T follicular helper cell (primary cell): ENCODE data around the gene IARS1.

Experiments used
- DNase-seq: peaks from one replicate; pipeline ENCODE4 v3.0.0-alpha.2; 2020; ENCODE audit warnings: low read depth

Gene IARS1

GRCh38 chr9:92295240-92295790 lies 1.8 kb upstream of the IARS1 start:
- DNase-seq, result no peak

- no peak for DNase-seq
Observed at GRCh38 chr9:92294297-92294676, 790 bp upstream of the IARS1 start.

- DNase-seq, result no peak
Observed at GRCh38 chr9:92293075-92293354, 482 bp downstream of the IARS1 start.

- no peak for DNase-seq
Observed at GRCh38 chr9:92292338-92293074, 991 bp downstream of the IARS1 start.

- DNase-seq, result no peak
Observed at GRCh38 chr9:92291577-92291976, 1.9 kb downstream of the IARS1 start.

- DNase-seq, result no peak
Observed at GRCh38 chr9:92290785-92291429, 2.6 kb downstream of the IARS1 start.

GRCh38 chr9:92289708-92290390 lies 3.6 kb downstream of the IARS1 start:
- no peak for DNase-seq

- no peak for DNase-seq
Observed at GRCh38 chr9:92279302-92279701, 14.2 kb downstream of the IARS1 start.

- no peak for DNase-seq
Observed at GRCh38 chr9:92278110-92278509, 15.4 kb downstream of the IARS1 start.

- DNase-seq, result no peak
Observed at GRCh38 chr9:92276331-92277032, 17.0 kb downstream of the IARS1 start.

- DNase-seq, result no peak
Observed at GRCh38 chr9:92275541-92275940, 18.0 kb downstream of the IARS1 start.

- no peak for DNase-seq
Observed at GRCh38 chr9:92270511-92270910, 23.0 kb downstream of the IARS1 start.

- DNase-seq, result no peak
Observed at GRCh38 chr9:92266486-92266885, 27.0 kb downstream of the IARS1 start.

- DNase-seq, result no peak
Observed at GRCh38 chr9:92265154-92265553, 28.3 kb downstream of the IARS1 start.

- DNase-seq, result no peak
Observed at GRCh38 chr9:92263131-92263530, 30.4 kb downstream of the IARS1 start.

GRCh38 chr9:92257327-92257726 lies 36.2 kb downstream of the IARS1 start:
- no peak for DNase-seq

- DNase-seq, result no peak
Observed at GRCh38 chr9:92254381-92255337, 38.8 kb downstream of the IARS1 start.

- DNase-seq, result no peak
Observed at GRCh38 chr9:92253656-92254055, 39.8 kb downstream of the IARS1 start.

GRCh38 chr9:92247981-92248380 lies 45.5 kb downstream of the IARS1 start:
- DNase-seq, result no peak

- DNase-seq, result no peak
Observed at GRCh38 chr9:92247296-92247695, 46.2 kb downstream of the IARS1 start.
